NAMALWA (cell line): ENCODE results near the gene PSMA6.
"Not testable (repeated sequence)": the region's sequence is repeated elsewhere in the genome, so short reads cannot be mapped to it uniquely, and the experiment has no call there.

Experiments used
- DNase-seq: peaks from one replicate; pipeline ENCODE4 v3.0.0-alpha.2; 2015; ENCODE audit warnings: low spot score

PSMA6 gene

GRCh38 chr14:35292051-35292769 lies at the start of gene PSMA6:
PSMA6 (plus strand) TSS chr14:35292382; CDS start chr14:35292477, 95 bp downstream.
- peak; percentile 98 for DNase-seq

GRCh38 chr14:35242599-35243311 lies 49.4 kb upstream of the PSMA6 start:
- DNase-seq: no peak

GRCh38 chr14:35243956-35244355 lies 48.2 kb upstream of the PSMA6 start:
- no peak for DNase-seq

GRCh38 chr14:35244542-35244941 lies 47.6 kb upstream of the PSMA6 start:
- DNase-seq: no peak

GRCh38 chr14:35245051-35245450 lies 47.1 kb upstream of the PSMA6 start:
- DNase-seq: no peak

- DNase-seq: no peak
Measured at GRCh38 chr14:35247777-35248475, 44.3 kb upstream of the PSMA6 start.

- no peak for DNase-seq
Measured at GRCh38 chr14:35248476-35248788, 43.8 kb upstream of the PSMA6 start.

- no peak for DNase-seq
Measured at GRCh38 chr14:35250319-35250718, 41.9 kb upstream of the PSMA6 start.

GRCh38 chr14:35252451-35252868 lies 39.7 kb upstream of the PSMA6 start:
- no peak for DNase-seq

- DNase-seq: not testable (repeated sequence)
Measured at GRCh38 chr14:35253056-35253455, 39.1 kb upstream of the PSMA6 start.

- not testable (repeated sequence) for DNase-seq
Measured at GRCh38 chr14:35254034-35254622, 38.1 kb upstream of the PSMA6 start.

- no peak for DNase-seq
Measured at GRCh38 chr14:35254736-35255135, 37.4 kb upstream of the PSMA6 start.

- no peak for DNase-seq
Measured at GRCh38 chr14:35255711-35256110, 36.5 kb upstream of the PSMA6 start.

- DNase-seq: no peak
Measured at GRCh38 chr14:35257809-35258208, 34.4 kb upstream of the PSMA6 start.

GRCh38 chr14:35258420-35258819 lies 33.8 kb upstream of the PSMA6 start:
- DNase-seq: no peak

GRCh38 chr14:35261774-35262173 lies 30.4 kb upstream of the PSMA6 start:
- peak; percentile 3 for DNase-seq

GRCh38 chr14:35262436-35262835 lies 29.7 kb upstream of the PSMA6 start:
- no peak for DNase-seq

GRCh38 chr14:35268946-35269345 lies 23.2 kb upstream of the PSMA6 start:
- no peak for DNase-seq

- DNase-seq: no peak
Measured at GRCh38 chr14:35274805-35275204, 17.4 kb upstream of the PSMA6 start.

GRCh38 chr14:35277179-35277578 lies 15.0 kb upstream of the PSMA6 start:
- no peak for DNase-seq

- no peak for DNase-seq
Measured at GRCh38 chr14:35279369-35279768, 12.8 kb upstream of the PSMA6 start.

- no peak for DNase-seq
Measured at GRCh38 chr14:35281341-35281740, 10.8 kb upstream of the PSMA6 start.

GRCh38 chr14:35284506-35284905 lies 7.7 kb upstream of the PSMA6 start:
- no peak for DNase-seq
